ENCODE measurements around the gene MYH13.

- no peak for TF ChIP-seq CTCF (IDR thresholded peaks at IDR 0.05)
- TF ChIP-seq POLR2A (IDR thresholded peaks at IDR 0.05), result no peak
These were observed 66.2 kb downstream of the MYH13 start for GRCh38 chr17:10306585-10306984.

All from lower leg skin (tissue), 3 donors.